Activated CD4-positive, alpha-beta T cell treated with anti-CD3 and anti-CD28 coated beads, Interleukin-2, amount 10 ng/mL, durations not matched to agents 24 days and 14 days (primary cell): ENCODE measurements around the gene SLC26A11. TPM values are rescaled to one million over a fixed set of nuclear protein-coding genes. Genes with fewer than 3 reads are reported as not detected.
"Not testable (repeated sequence)": the region's sequence is repeated elsewhere in the genome, so short reads cannot be mapped to it uniquely, and the experiment has no call there.

Experiments
- DNase-seq: peaks from one replicate; pipeline ENCODE4 v3.0.0; 2022
- H3K27ac Mint-ChIP-seq: one replicate; pipeline ENCODE4 v1.8.0; 2022; ENCODE audit warnings: mild to moderate bottlenecking, mixed read lengths
- H3K27me3 Mint-ChIP-seq: one replicate; pipeline ENCODE4 v1.8.0; 2022; ENCODE audit warnings: mixed read lengths
- H3K36me3 Mint-ChIP-seq: one replicate; pipeline ENCODE4 v1.8.0; 2022; ENCODE audit warnings: low read depth, mild to moderate bottlenecking, mixed read lengths
- H3K4me1 Mint-ChIP-seq: one replicate; pipeline ENCODE4 v1.8.0; 2021; ENCODE audit warnings: mixed read lengths
- H3K4me3 Mint-ChIP-seq: one replicate; pipeline ENCODE4 v1.8.0; 2022; ENCODE audit warnings: mild to moderate bottlenecking, moderate library complexity, mixed read lengths
- H3K9me3 Mint-ChIP-seq: one replicate; pipeline ENCODE4 v1.8.0; 2021; ENCODE audit warnings: mixed read lengths
- intact Hi-C: fragments of 100-400 bp; cut with micrococcal nuclease; formaldehyde crosslinking; loops from one replicate; pipeline ENCODE4 v1.15.1; 2023
- total RNA-seq: library from RNA; stranded (reverse); gene quantifications from 2 replicates; pipeline ENCODE4 v1.2.3, GENCODE V29; 2022

Gene SLC26A11
- total RNA-seq, 1 donor from 2014 or later, result 4.3 TPM

GRCh38 chr17:80247561-80247960 lies 27.3 kb downstream of the SLC26A11 start:
- intact Hi-C loops, result no loop called here
- DNase-seq, result no peak
- Mint-ChIP-seq H3K27ac (no peak overlapping the region), H3K36me3 (no peaks in the 10 kb centered on the region), H3K9me3 (no peaks in the 10 kb centered on the region), H3K27me3 (no peaks in the 10 kb centered on the region), H3K4me3 (no peak overlapping the region), H3K4me1 (peaks cover 4% of the 10 kb centered on the region)

GRCh38 chr17:80248001-80248893 lies 28.0 kb downstream of the SLC26A11 start:
- no peaks in the 10 kb centered on the region for H3K27me3 Mint-ChIP-seq
- no peak overlapping the region for H3K27ac Mint-ChIP-seq
- H3K4me1 Mint-ChIP-seq, result peaks cover 11% of the 10 kb centered on the region
- no peaks in the 10 kb centered on the region for H3K36me3 Mint-ChIP-seq
- no peaks in the 10 kb centered on the region for H3K9me3 Mint-ChIP-seq
- H3K4me3 Mint-ChIP-seq, result no peak overlapping the region
- intact Hi-C loops, result no loop called here
- no peak for DNase-seq

DNA sequence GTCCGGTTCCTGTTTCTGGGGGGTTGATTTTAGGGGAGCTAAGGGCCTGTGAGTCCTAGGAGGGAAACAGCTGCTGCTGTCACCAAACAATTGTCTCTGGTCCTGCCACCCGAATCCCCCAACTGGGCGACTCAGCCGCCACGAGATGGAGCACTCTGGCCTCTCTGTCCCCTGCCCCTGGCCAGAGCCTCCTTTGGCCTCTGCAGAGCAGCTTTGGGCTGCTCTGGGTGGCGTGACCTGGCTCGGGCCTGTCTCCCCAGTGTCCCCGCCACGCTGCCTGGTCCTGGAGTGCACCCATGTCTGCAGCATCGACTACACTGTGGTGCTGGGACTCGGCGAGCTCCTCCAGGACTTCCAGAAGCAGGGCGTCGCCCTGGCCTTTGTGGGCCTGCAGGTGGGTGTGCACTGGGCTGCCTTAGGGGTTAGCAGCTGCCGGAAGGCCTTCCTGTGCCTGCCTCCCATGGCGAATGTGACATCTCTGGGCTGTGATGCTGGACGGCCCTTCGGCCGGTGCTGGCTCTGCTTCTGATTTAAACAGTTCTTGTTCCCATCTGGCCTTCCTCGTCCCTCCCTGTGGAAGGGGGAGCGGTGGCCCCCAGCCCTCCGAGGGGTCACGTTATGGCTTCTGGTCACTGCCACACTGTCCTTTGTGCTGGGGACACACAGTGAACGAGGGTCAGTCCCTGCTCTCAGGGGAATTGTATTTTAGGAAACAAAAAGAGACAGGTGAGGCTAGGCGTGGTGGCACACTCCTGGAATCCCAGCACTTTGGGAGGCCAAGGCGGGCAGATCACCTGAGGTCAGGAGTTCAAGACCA lies 28.9 kb downstream of the SLC26A11 start:
- Mint-ChIP-seq H3K4me3 (no peak overlapping the region), H3K27me3 (no peaks in the 10 kb centered on the region), H3K27ac (no peak overlapping the region), H3K4me1 (peaks cover 18% of the 10 kb centered on the region), H3K36me3 (no peaks in the 10 kb centered on the region), H3K9me3 (no peaks in the 10 kb centered on the region)
- no peak for DNase-seq
- intact Hi-C loops, result no loop called here

DNA sequence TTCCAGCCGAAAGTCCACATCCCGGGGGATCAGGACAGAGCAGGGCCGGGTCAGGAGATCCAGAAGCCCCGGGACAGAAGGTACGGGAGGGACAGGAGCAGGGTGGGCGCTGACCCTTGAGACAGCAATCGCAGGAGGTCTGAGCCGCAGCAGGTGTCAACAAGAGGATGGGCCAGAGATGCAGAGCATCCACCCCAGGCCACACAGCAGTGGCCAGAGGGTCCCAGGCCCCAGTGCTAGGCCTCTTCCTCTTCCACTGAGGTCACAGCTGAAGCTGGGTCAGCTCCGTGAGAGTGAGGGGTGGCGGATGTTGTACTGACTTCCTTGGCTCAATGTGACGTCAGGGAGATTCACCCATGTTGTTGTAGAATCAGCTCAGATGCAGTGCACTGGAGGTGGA lies 31.7 kb downstream of the SLC26A11 start:
- no peak overlapping the region for H3K4me3 Mint-ChIP-seq
- H3K27me3 Mint-ChIP-seq, result no peaks in the 10 kb centered on the region
- intact Hi-C loops, result loop anchor here (5.0 to 10.0 kb wide), 4 partner anchors 35 to 417 kb away; partner anchors contain the start of gene CBX4
- peaks cover 36% of the 10 kb centered on the region for H3K4me1 Mint-ChIP-seq
- no peaks in the 10 kb centered on the region for H3K9me3 Mint-ChIP-seq
- DNase-seq, result no peak
- no peaks in the 10 kb centered on the region for H3K36me3 Mint-ChIP-seq
- H3K27ac Mint-ChIP-seq, result peak overlapping the region; percentile 53

GRCh38 chr17:80252871-80253270 lies 32.6 kb downstream of the SLC26A11 start:
- no peaks in the 10 kb centered on the region for H3K36me3 Mint-ChIP-seq
- peaks cover 42% of the 10 kb centered on the region for H3K4me1 Mint-ChIP-seq
- no peaks in the 10 kb centered on the region for H3K9me3 Mint-ChIP-seq
- H3K27me3 Mint-ChIP-seq, result no peaks in the 10 kb centered on the region
- intact Hi-C loops, result loop anchor here (1.0 to 10.0 kb wide), 6 partner anchors 10 to 418 kb away; partner anchors contain the start of gene CBX4
- no peak overlapping the region for H3K4me3 Mint-ChIP-seq
- peak; percentile 96 for DNase-seq
- H3K27ac Mint-ChIP-seq, result peak overlapping the region; percentile 95

- H3K27ac Mint-ChIP-seq, result peak overlapping the region; percentile 95
- no peaks in the 10 kb centered on the region for H3K36me3 Mint-ChIP-seq
- H3K27me3 Mint-ChIP-seq, result no peaks in the 10 kb centered on the region
- H3K9me3 Mint-ChIP-seq, result no peaks in the 10 kb centered on the region
- intact Hi-C loops, result loop anchor here (1.0 to 10.0 kb wide), 7 partner anchors 9 to 419 kb away; partner anchors contain the start of genes CBX4 and GAA
- no peak for DNase-seq
- peaks cover 51% of the 10 kb centered on the region for H3K4me1 Mint-ChIP-seq
- peak overlapping the region; percentile 44 for H3K4me3 Mint-ChIP-seq
Measured at GRCh38 chr17:80253631-80254395, 33.6 kb downstream of the SLC26A11 start.

DNA sequence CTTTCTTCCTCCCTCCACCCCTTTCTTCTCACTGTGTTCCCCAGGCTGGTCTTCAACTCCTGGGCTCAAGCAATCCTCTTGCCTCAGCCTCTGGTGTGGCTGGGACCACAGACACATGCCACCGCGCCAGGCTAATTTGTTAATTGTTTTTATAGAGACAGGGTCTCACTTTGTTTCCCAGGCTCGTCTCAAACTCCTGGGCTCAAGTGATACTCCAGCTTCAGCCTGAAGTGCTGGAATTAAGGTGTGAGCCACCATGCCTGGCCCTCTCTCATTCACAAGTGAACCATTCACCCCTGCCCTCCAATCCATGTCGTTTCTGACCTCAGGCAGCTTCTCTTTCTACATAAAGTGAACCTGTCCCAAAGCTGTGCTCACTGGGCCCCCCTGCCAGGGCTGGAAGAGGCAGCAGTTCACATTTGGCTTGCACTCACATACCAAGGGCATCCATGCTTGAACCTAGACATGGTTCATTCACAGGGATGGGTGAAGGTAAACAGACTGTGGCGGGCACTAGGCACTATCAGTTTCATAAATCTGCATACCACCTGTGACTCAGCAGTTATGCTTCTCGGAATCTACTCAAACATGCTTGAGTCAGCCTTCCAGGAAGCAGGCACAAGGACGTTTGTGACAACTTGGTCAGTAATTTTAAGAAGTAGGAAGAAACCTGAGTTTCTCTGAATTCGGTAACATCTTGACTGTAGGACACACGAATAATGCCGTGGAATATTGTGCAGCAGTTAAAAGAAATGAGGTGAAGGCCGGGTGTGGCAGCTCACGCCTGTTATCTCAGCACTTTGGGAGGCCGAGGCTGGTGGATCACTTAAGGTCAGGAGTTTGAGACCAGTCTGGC lies 34.4 kb downstream of the SLC26A11 start:
- peak overlapping the region; percentile 95 for H3K27ac Mint-ChIP-seq
- intact Hi-C loops, result loop anchor here (2.0 to 10.0 kb wide), 5 partner anchors 37 to 420 kb away; partner anchors contain the start of genes CBX4 and GAA
- H3K4me3 Mint-ChIP-seq, result peak overlapping the region; percentile 74
- peaks cover 59% of the 10 kb centered on the region for H3K4me1 Mint-ChIP-seq
- H3K27me3 Mint-ChIP-seq, result no peaks in the 10 kb centered on the region
- peak; percentile 91 for DNase-seq
- H3K36me3 Mint-ChIP-seq, result no peaks in the 10 kb centered on the region
- no peaks in the 10 kb centered on the region for H3K9me3 Mint-ChIP-seq

DNA sequence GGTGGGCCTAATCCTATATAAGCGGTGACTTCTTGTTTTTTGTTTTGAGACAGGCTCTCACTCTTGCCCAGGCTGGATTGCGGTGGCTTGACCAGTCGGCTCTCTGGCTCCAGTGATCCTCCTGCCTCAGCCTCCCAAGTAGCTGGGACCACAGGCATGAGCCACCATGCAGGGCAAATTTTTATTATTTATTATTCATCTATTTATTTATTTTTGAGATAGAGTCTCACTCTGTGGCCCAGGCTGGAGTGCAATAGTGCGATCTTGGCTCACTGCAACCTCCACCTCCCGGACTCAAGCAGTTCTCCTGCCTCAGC lies 35.8 kb downstream of the SLC26A11 start:
- H3K4me1 Mint-ChIP-seq, result peaks cover 62% of the 10 kb centered on the region
- H3K27me3 Mint-ChIP-seq, result no peaks in the 10 kb centered on the region
- no peak for DNase-seq
- no peaks in the 10 kb centered on the region for H3K9me3 Mint-ChIP-seq
- intact Hi-C loops, result loop anchor here (10.0 kb wide), 2 partner anchors 261 to 421 kb away; partner anchors contain the start of gene CBX4
- peak overlapping the region; percentile 95 for H3K27ac Mint-ChIP-seq
- H3K4me3 Mint-ChIP-seq, result no peak overlapping the region
- no peaks in the 10 kb centered on the region for H3K36me3 Mint-ChIP-seq

DNA sequence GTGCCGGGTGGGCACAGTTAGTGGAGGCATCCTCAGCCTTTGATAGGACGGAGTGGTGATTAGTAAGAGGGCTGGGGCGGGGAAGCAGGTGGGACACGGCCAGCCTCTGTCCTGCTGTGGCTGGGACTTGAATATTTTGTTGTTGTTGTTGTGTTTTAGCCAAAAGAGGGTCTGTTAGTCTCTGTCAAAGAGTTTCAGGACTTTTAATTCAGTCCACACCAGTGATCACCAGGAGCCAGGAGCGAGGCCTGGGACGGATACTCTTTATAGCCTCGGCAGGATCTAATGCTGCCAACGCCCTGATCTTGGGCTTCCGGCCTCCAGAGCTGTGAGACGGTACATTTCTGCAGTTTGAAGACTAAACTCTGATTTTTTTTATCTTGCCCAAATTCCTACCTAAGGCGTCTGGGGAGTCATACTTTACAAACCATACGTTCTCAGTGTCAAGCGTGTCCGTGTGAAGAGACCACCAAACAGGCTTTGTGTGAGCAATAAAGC lies 37.5 kb downstream of the SLC26A11 start:
- H3K9me3 Mint-ChIP-seq, result no peaks in the 10 kb centered on the region
- H3K4me1 Mint-ChIP-seq, result peaks cover 65% of the 10 kb centered on the region
- DNase-seq, result peak; percentile 55
- H3K36me3 Mint-ChIP-seq, result no peaks in the 10 kb centered on the region
- no peaks in the 10 kb centered on the region for H3K27me3 Mint-ChIP-seq
- intact Hi-C loops, result loop anchor here (10.0 kb wide), 2 partner anchors 263 to 423 kb away; partner anchors contain the start of gene CBX4
- H3K27ac Mint-ChIP-seq, result peak overlapping the region; percentile 98
- peak overlapping the region; percentile 87 for H3K4me3 Mint-ChIP-seq

- H3K9me3 Mint-ChIP-seq, H3K36me3 Mint-ChIP-seq, DNase-seq, H3K27me3 Mint-ChIP-seq: not testable (repeated sequence)
- Mint-ChIP-seq H3K4me1 (peaks cover 60% of the 10 kb centered on the region), H3K27ac (peak overlapping the region; percentile 98), H3K4me3 (peak overlapping the region; percentile 87)
- intact Hi-C loops, result loop anchor here (10.0 kb wide), 2 partner anchors 263 to 423 kb away; partner anchors contain the start of gene CBX4
Measured at GRCh38 chr17:80258296-80258695, 38.1 kb downstream of the SLC26A11 start.

DNA sequence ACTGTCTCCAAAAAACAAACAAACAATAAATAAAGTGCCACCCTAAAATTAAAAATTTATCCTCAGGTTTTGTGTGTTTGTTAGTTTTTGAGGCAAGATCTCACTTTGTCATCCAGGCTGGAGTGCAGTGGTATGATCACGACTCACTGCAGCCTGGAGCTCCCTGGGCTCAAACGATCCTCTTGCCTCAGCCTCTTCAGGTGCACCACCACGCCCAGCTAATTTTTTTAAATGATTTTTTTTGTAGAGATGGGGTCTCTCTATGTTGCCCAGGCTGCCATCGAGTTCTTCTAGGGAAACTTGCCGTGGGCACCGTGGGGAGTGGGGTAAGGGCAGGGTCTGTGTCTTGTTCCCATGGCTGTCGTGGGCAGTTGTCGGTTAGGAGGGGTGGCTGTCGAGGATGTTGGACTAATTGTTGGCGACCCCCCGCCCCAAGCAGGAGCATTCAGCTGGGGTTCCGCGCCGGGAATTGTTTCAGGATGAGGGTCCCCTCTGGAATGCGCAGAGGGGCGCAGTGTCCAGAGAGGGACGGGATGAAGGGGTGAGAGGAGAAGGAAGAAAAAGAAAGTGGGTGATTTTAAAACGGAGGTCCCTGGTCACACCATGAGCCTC lies 39.3 kb downstream of the SLC26A11 start:
- intact Hi-C loops, result loop anchor here (1.0 to 10.0 kb wide), 3 partner anchors 112 to 425 kb away; partner anchors contain the start of genes CBX4 and EIF4A3
- no peaks in the 10 kb centered on the region for H3K9me3 Mint-ChIP-seq
- H3K27ac Mint-ChIP-seq, result peak overlapping the region; percentile 98
- DNase-seq, result peak; percentile 71
- peak overlapping the region; percentile 87 for H3K4me3 Mint-ChIP-seq
- peaks cover 55% of the 10 kb centered on the region for H3K4me1 Mint-ChIP-seq
- no peaks in the 10 kb centered on the region for H3K27me3 Mint-ChIP-seq
- H3K36me3 Mint-ChIP-seq, result peaks cover 10% of the 10 kb centered on the region

DNA sequence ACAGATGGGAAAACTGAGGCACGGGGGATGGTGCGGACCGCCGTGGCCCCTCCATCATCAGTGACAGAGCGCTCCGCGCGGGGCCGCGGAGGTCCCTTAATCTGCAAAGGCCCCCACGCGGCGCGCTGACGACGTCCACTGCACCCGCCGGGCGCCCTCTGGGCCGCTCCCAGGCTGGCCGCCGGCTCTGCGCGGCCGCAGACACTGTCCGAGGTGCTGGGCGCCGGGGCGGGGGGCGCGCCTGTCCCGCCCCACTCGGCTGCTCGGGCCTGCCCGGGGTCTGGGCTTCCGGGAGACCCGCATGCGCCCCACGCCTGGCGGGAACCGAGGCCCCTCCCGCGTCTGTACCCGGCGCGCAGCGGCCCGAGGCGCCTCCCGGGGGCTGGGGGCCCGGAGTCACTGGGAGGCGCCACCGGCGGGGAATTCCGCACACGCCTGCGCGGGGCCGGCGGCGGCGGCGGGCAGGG lies 39.9 kb downstream of the SLC26A11 start:
- intact Hi-C loops, result no loop called here
- H3K27ac Mint-ChIP-seq, result peak overlapping the region; percentile 98
- H3K4me3 Mint-ChIP-seq, result peak overlapping the region; percentile 87
- no peaks in the 10 kb centered on the region for H3K27me3 Mint-ChIP-seq
- DNase-seq, result peak; percentile 95
- peaks cover 13% of the 10 kb centered on the region for H3K36me3 Mint-ChIP-seq
- no peaks in the 10 kb centered on the region for H3K9me3 Mint-ChIP-seq
- peaks cover 53% of the 10 kb centered on the region for H3K4me1 Mint-ChIP-seq
